HG02610 (cell line): ENCODE data around the gene TBC1D4.
"Not testable (repeated sequence)": the region's sequence is repeated elsewhere in the genome, so short reads cannot be mapped to it uniquely, and the experiment has no call there.

Experiments used
- ATAC-seq: cut with Tn5 transposase; IDR thresholded peaks from one replicate; pipeline ENCODE4 v1.9.1; 2021; ENCODE audit warnings: mild to moderate bottlenecking, moderate library complexity; ENCODE audit not compliant: unreplicated experiment

Gene TBC1D4

DNA sequence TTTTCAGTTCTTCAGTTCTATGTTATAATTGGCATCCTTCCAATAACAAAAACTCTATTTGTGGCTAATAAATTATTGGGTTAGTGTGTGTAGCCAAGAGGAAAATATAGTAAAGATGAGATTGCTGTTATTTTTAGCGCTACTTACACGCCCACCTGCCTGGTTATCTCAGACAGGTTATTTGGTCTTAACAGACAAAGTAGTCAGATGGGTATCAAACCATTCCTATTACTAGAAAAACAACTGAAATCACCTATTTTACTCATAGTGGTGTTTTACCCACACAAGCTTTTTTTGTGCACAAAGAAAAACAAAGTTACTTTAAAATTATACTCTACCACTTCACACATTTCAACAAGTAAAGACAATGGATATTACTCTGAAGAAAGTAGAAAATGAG lies 151.2 kb downstream of the TBC1D4 start:
- no peak for ATAC-seq

DNA sequence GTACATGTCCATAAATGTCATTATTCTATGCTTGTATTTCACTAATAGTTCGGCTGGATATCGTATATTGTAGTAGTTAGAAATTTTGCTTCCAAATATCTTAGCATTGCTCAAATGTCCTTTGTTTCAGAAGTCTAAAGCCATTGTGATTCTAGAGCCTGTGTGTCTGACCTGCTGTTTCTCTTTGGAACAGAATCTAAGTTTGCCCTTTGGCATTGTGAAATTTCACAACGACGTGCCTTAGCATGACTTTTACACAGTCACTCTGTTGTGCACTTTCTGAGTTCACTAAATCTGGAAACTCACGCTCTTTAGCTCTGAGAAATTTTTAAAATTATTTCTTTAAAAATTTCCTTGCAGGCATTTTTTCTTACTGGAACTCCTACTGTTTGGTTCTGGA lies 152.2 kb downstream of the TBC1D4 start:
- no peak for ATAC-seq

DNA sequence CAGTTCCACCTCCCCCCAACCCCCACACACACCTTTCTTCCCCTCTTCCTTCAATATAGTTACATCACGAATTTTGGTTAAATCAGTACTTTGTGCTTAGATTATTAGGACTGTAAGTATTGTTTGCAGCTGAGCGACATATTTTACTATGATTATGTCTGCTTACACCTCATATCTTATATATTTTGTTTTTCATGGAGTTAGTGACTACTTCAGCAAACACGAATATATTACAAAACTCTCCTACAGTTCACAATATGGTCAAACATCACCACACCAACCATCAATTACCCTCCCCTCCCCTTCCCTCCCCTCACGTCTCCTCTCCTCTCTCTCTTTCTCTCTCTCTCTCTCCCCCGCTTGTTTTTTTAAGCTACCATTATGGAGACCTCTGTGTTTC lies 152.9 kb downstream of the TBC1D4 start:
- ATAC-seq: no peak

- ATAC-seq: peak; percentile 18
Measured at GRCh38 chr13:75327135-75327510, 154.8 kb downstream of the TBC1D4 start.

GRCh38 chr13:75326173-75327134 lies 155.5 kb downstream of the TBC1D4 start:
- ATAC-seq: peak; percentile 91

DNA sequence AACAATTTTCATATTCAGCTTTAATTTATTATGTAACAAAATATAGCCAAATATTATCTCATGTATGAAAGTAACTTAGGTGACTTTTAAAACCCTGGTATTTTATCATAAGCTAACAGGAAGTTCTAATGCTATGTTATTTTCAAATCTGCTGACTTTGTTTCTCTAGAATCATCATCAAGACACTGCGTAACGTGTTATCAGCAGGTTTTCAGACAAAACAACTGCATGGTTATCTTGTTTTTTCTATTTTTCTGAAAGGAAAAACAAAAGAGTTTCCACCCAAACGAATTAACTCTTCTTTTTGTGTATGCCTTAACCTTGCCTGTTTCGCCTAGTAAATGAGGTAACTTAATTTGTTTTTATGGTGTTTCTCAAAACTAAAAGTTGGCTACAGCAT lies 156.3 kb downstream of the TBC1D4 start:
- no peak for ATAC-seq

GRCh38 chr13:75324413-75324940 lies 157.5 kb downstream of the TBC1D4 start:
- no peak for ATAC-seq

- ATAC-seq: no peak
Measured at GRCh38 chr13:75321084-75321483, 160.9 kb downstream of the TBC1D4 start.

GRCh38 chr13:75319254-75319653 lies 162.7 kb downstream of the TBC1D4 start:
- ATAC-seq: no peak

DNA sequence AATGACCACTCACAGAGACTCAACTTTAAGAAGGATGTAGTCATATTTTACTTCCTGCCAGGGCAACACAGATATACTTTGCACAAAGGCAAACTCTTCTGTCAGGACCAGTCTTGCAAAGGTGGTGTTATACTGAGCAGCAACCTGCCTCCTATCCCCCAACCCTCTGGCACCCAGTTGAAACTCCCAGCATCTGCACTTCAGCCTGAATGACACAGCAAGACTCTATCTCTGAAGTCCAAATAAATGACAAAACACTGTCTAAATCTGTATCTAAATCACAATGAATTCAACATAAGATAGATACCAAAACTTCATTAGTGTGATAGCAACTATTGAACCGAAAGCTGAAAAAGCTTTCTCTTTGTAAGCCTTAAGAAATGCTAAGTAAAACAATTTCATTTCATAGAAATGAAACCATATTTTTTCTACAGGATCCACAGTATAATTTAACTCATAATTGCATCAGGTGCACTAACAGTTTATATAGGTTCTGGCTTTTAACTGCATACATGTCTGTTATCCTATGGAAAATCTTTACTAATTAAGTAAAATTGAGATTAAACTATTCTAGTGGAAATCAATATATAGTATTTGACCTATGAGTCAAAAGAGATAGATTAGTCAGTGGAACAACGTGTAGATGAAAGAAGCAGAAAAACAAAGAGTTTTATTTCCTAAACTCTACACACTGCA lies 163.7 kb downstream of the TBC1D4 start:
- peak; percentile 62 for ATAC-seq

GRCh38 chr13:75316427-75316826 lies 165.5 kb downstream of the TBC1D4 start:
- no peak for ATAC-seq

GRCh38 chr13:75312884-75313520 lies 169.0 kb downstream of the TBC1D4 start:
- peak; percentile 75 for ATAC-seq

DNA sequence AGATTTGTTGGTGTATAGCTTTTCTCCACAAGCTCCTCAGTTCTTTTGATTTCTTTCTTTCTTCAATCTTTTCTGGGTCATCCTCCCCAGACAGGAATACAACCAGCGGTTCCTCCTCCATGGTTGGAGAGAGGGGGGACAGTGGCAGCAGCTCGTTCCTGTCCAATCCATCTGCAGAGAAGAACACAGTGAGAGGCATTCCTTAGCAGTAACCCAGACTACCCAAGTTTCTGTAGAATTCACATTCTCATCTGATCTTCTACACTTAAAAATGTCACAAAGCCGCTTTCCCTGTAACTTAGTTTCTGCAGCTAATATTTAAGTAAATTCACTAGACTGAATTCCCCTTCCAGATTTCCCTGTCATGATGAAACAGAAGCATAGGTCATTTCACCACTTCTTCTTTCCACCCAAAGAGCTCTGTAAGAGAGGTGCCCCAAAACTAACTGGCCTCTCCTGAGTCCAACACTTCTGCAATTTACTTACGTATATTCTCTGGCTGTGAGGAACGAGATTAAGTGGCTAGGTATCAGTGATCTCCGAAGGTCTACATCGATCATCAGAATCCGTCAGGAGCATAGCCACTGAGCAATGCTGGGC lies 171.9 kb downstream of the TBC1D4 start:
- ATAC-seq: peak; percentile 34

DNA sequence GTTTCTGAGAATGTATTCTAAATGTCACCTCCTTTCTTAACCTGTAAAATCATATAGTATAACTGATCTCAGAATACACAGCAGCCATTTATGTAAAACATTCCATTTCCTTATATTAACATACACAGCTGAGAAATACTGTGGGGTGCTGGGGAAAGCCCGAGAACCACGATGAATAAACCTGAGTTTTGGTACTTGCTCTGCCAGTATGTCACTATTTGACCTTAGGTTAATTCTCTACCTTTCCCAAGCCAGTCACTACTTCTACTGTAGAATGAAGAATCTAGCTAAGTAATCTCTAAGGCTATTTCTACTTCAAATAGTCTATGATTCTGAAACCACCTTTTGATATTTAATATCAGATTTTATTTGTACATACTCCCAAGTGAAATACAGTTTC lies 173.7 kb downstream of the TBC1D4 start:
- ATAC-seq: peak; percentile 67

DNA sequence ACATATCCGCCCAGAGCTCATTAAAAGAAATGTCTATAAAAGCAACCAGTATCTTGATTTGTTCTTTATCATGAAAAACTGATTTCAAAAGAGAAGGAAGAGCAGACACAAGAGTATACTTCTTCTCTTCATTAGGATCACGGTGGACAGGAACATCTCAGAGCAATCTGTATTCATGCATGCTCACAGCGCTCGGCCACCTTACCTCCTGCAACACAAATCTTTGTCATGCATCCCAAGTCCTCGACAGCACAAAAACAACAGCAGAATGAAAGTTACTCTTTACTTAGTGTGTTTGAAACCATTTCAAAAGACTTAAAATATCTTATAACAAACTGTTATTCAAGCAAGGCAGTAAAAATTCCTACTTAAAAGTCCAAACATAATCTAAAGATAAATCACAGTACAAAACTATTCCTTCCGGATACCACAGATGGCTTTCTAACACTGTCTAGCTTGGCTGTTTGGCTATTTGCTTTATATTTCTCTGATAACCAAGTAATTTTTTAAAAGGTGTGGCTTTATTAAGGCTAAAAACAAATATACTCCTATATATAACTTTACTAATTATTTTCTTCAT lies 174.5 kb downstream of the TBC1D4 start:
- ATAC-seq: no peak

DNA sequence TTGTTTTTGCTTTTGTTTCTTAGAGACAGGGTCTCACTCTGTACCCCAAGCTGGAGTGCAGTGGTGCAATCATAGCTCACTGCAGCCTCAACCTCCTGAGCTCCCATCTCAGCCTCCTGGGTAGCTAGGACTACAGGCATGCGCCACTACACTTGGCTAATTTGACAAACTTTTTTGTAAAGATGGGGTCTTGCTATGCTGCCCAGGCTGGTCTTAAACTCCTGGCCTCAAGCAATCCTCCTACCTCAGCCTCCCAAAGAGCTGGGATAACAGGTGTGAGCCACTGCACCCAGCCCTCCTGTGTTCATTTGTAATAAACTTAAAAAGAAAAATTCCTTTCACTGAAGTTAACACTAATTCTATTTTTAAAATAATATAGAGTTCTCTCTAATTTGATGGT lies 175.0 kb downstream of the TBC1D4 start:
- ATAC-seq: not testable (repeated sequence)

DNA sequence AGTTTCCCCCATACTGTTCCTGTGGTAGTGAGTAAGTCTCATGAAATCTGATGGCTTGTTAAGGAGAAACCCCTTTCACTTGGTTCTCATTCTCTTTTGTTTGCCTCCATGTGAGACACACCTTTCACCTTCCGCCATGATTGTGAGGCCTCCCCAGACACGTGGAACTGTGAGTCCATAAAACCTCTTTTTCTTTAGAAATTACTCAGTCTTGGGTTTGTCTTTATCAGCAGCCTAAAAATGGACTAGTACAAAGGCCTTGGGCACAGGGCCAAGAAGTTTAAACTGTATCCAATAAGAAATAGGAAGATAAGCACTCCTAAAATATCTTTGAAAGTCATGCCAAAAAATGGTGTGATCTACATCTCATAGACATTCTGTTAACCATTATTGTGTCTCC lies 176.9 kb downstream of the TBC1D4 start:
- no peak for ATAC-seq

DNA sequence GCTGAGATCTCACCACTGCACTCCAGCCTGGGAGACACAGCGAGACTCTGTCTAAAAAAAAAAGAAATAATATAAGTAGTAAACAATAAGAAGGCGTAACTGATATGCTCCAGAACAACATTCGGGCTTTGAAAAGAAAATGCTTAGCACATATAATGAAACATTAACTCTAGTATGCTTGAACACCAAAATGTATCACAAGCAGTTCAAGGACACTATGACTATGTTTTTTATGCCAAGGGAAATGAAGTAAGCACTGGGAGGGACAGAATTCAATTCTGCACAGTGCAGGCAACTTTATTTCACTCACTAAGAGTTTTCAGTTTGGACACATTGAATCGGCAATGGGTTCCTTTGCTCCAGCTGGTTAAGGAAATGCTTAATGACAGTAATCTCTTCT lies 178.7 kb downstream of the TBC1D4 start:
- ATAC-seq: no peak

DNA sequence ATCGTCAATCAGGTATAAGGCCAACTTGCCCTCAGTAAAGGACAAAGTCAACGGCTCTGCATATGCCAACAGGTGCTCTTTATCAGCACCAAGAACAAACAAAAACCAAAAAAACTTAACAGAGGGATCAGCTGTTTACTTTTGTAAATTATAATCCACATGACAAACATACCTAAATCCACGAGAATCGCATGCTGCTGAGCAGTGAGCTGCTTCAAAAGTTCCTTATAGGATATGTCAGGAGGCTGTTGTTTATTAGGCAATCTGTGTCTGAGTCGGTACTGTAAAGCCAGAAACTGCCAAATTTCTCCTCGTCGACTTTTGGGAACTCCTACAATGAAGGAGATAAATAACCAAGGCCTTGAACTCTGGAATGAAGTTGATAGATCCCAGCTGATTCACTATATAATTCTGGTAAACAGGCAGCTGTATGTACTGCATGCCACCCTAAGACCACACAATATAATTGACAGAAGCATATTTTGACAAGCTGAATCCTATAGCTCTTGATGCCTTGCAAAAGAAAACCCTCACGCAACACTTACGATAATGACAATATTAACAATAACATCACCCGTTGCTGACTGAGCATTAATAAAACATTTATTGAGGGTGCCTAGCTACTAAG lies 179.8 kb downstream of the TBC1D4 start:
- ATAC-seq: no peak
